ENCODE measurements around the gene KCTD18.

KCTD18 gene

GRCh38 chr2:200509612-200510433 is at the start of gene KCTD18:
Gene KCTD18 (minus strand): TSS chr2:200510068. CDS start chr2:200507016, 3,052 bp downstream.
- DNase-seq (ENCODE audit: low read depth in 2 of 3, low spot score in 1 of 3), result peak; percentile 77 to 89 (median 87)

- no peak for DNase-seq (ENCODE audit: low read depth in 2 of 3, low spot score in 1 of 3)
Measured at GRCh38 chr2:200540793-200541192, 30.9 kb upstream of the KCTD18 start.

- DNase-seq (ENCODE audit: low read depth in 2 of 3, low spot score in 1 of 3), result no peak
Measured at GRCh38 chr2:200538139-200538538, 28.3 kb upstream of the KCTD18 start.

- no peak for DNase-seq (ENCODE audit: low read depth in 2 of 3, low spot score in 1 of 3)
Measured at GRCh38 chr2:200534572-200534971, 24.7 kb upstream of the KCTD18 start.

- no peak for DNase-seq (ENCODE audit: low read depth in 2 of 3, low spot score in 1 of 3)
Measured at GRCh38 chr2:200533754-200534153, 23.9 kb upstream of the KCTD18 start.

GRCh38 chr2:200528228-200528627 is 18.4 kb upstream of the KCTD18 start:
- DNase-seq (ENCODE audit: low read depth in 2 of 3, low spot score in 1 of 3), result no peak

GRCh38 chr2:200525882-200526651 is 16.2 kb upstream of the KCTD18 start, which contains the start of gene SGO2:
Gene SGO2 (plus strand): TSS chr2:200526207. CDS start chr2:200532976, 6,769 bp downstream.
- peak; percentile 95 to 97 (median 96) for DNase-seq (ENCODE audit: low read depth in 2 of 3, low spot score in 1 of 3)

GRCh38 chr2:200525551-200525881 is 15.6 kb upstream of the KCTD18 start:
- DNase-seq (ENCODE audit: low read depth in 2 of 3, low spot score in 1 of 3), result no peak

- no peak for DNase-seq (ENCODE audit: low read depth in 2 of 3, low spot score in 1 of 3)
Measured at GRCh38 chr2:200525066-200525465, 15.2 kb upstream of the KCTD18 start.

- no peak for DNase-seq (ENCODE audit: low read depth in 2 of 3, low spot score in 1 of 3)
Measured at GRCh38 chr2:200523604-200524003, 13.7 kb upstream of the KCTD18 start.

- DNase-seq (ENCODE audit: low read depth in 2 of 3, low spot score in 1 of 3), result no peak
Measured at GRCh38 chr2:200523158-200523557, 13.3 kb upstream of the KCTD18 start.

GRCh38 chr2:200515155-200515554 is 5.3 kb upstream of the KCTD18 start:
- DNase-seq (ENCODE audit: low read depth in 2 of 3, low spot score in 1 of 3), result no peak

GRCh38 chr2:200509235-200509611 is 645 bp downstream of the KCTD18 start:
- no peak for DNase-seq (ENCODE audit: low read depth in 2 of 3, low spot score in 1 of 3)

- no peak for DNase-seq (ENCODE audit: low read depth in 2 of 3, low spot score in 1 of 3)
Measured at GRCh38 chr2:200507179-200507578, 2.7 kb downstream of the KCTD18 start.

GRCh38 chr2:200506679-200507078 is 3.2 kb downstream of the KCTD18 start:
- DNase-seq (ENCODE audit: low read depth in 2 of 3, low spot score in 1 of 3), result no peak

GRCh38 chr2:200502196-200502595 is 7.7 kb downstream of the KCTD18 start:
- no peak for DNase-seq (ENCODE audit: low read depth in 2 of 3, low spot score in 1 of 3)

- no peak for DNase-seq (ENCODE audit: low read depth in 2 of 3, low spot score in 1 of 3)
Measured at GRCh38 chr2:200498402-200499162, 11.3 kb downstream of the KCTD18 start.

- no peak for DNase-seq (ENCODE audit: low read depth in 2 of 3, low spot score in 1 of 3)
Measured at GRCh38 chr2:200496696-200497095, 13.2 kb downstream of the KCTD18 start.

GRCh38 chr2:200494048-200494447 is 15.8 kb downstream of the KCTD18 start:
- DNase-seq (ENCODE audit: low read depth in 2 of 3, low spot score in 1 of 3), result no peak

- no peak for DNase-seq (ENCODE audit: low read depth in 2 of 3, low spot score in 1 of 3)
Measured at GRCh38 chr2:200492656-200493055, 17.2 kb downstream of the KCTD18 start.

GRCh38 chr2:200490001-200490400 is 19.9 kb downstream of the KCTD18 start:
- DNase-seq (ENCODE audit: low read depth in 2 of 3, low spot score in 1 of 3), result no peak

- DNase-seq (ENCODE audit: low read depth in 2 of 3, low spot score in 1 of 3), result no peak
Measured at GRCh38 chr2:200488169-200488568, 21.7 kb downstream of the KCTD18 start.

All from stimulated activated CD4-positive, alpha-beta T cell treated with anti-CD3 and anti-CD28 coated beads, Interleukin-12 subunit alpha, Interleukin-12 subunit beta, amount 100 ng/mL, for 48 hours (primary cell).